HG02981 (cell line): Measurements from ENCODE around the gene ZNF319.
"Not testable (repeated sequence)": the region's sequence is repeated elsewhere in the genome, so short reads cannot be mapped to it uniquely, and the experiment has no call there.

Experiments used
- ATAC-seq: cut with Tn5 transposase; IDR thresholded peaks from one replicate; pipeline ENCODE4 v1.9.1; 2021; ENCODE audit warnings: mild to moderate bottlenecking, moderate library complexity; ENCODE audit not compliant: unreplicated experiment

Gene ZNF319

GRCh38 chr16:57979006-57979585 is 21.4 kb downstream of the ZNF319 start:
- ATAC-seq, result no peak

- not testable (repeated sequence) for ATAC-seq
These were observed 22.4 kb downstream of the ZNF319 start for GRCh38 chr16:57978070-57978465.

GRCh38 chr16:57977418-57978069 is 22.9 kb downstream of the ZNF319 start:
- ATAC-seq, result no peak

DNA sequence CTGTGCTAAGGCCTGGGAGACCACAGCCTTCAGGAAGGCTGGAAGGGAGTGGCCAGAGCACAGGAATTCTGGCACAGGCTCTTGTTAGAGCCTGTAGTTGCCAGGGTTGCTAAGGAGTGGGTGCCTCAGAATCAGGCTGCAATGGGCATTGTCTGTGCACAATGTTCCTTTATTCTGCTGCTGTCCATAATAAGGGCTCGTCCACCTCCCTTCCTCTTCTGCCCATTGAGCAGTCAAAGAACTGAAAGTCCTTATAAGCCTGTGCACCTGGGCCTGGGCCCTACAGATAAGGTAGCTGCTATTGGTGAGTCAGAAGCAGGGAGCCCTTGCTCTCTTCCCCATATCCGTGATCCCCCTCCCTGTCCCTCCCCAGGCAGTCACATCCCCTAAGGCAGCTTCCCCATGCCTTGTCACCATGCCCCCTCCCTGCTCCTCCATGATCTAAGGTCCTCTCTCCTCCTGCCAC is 24.1 kb downstream of the ZNF319 start:
- ATAC-seq, result no peak

- no peak for ATAC-seq
These were observed 28.2 kb downstream of the ZNF319 start for GRCh38 chr16:57972306-57972705.

GRCh38 chr16:57971848-57972247 is 28.6 kb downstream of the ZNF319 start:
- no peak for ATAC-seq

DNA sequence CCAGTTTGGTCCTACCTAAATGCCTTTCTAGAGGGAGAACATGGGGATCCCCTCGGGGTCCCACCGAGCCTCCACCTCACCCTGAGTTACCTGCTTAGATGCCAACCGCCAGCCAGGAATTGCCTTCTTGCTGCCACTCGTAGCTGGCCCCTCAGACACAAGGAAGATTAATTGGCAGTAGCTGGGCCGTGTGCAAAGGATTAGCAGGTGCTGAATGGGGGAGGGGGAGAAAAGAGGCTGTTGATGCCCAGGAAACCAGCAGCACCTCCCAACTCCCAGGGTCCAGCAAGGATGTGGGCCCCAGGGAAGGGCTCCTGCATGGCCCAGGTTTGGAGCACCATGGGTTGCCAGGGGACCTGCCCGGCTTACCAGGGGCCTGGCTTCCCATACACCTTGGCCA is 29.5 kb downstream of the ZNF319 start, which contains the start of gene CNGB1:
CNGB1 (minus strand) TSS at position 159 of the 400 bp plus-strand sequence. CDS start 3,842 bp downstream, outside the sequence.
- no peak for ATAC-seq

DNA sequence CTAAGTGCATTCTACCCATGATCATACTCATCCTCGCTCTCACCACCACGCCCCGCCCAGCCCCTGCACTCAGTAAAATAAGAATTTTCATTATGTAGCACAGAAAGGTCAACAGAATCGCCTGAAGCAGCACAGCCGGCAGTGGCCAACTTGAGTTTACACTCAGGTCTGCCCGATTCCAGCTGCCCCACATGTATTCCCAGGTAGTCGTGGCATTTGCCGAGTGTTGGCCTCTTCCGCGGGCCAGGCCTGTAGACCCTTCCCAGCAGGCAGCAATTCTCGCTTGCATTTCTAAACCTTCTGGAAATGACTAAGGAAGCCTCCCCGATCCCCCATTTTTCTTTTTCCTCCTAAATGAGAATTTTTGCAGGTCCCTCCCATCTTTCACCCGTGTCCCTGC is 30.2 kb downstream of the ZNF319 start:
- no peak for ATAC-seq

- ATAC-seq, result no peak
These were observed 30.9 kb downstream of the ZNF319 start for GRCh38 chr16:57969451-57970123.

DNA sequence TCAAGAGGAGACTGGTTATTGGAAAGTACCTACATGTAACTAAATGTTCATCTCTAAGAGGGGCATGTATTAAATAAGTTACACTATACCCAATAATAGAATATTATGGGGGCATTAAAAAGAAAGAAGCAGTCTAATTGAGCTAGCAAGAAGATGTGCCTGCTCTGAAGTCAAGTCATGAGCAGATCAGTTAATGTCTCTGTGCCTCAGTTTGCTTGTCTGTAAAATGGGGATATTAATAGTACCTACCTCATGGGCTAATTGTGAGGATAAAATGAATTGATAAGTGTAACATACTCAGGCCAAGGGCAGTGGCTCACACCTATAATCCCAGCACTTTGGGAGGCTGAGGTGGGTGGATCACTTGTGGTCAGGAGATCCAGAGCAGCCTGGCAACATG is 32.6 kb downstream of the ZNF319 start:
- ATAC-seq, result no peak

DNA sequence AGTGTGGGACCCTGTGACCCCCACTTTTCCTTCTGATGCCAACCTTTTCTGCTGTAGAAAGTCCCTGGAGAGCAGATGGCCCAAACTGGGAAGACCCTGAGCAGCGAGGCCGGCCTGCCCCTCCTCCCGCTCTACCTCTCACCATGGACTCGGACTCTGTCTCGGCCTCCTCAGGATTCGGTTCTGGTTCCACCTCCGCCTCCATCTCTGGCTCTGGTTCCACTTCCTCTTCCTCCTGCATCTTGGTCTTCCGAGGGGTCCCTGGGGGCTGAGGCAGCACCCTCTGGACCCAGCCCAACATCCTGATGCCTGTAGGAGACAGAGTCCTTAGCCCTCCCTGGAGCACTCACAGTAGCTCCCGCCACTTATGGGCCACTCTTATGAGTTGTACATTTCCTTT is 33.5 kb downstream of the ZNF319 start:
- no peak for ATAC-seq

- no peak for ATAC-seq
These were observed 34.2 kb downstream of the ZNF319 start for GRCh38 chr16:57966204-57966771.

GRCh38 chr16:57964157-57964700 is 36.2 kb downstream of the ZNF319 start:
- no peak for ATAC-seq

DNA sequence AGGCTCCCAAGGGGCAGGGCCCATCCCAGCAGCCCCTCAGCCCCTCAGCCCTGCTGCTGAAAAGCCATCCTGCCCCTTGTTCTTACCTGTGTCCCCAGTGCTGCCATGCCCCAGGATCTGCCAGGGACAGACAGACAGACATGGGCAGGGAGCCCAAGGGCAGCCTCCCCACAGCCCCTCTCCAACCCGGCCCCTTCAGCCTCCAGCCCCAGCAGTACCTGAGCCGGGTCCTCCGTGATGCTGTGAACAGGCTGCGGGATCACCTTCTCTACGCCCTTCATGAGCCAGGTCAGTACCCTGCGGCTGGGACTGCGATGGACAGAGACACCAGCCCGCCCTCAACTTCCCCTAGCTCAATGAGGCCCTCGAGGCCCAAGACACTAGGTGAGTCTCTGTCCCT is 37.7 kb downstream of the ZNF319 start:
- no peak for ATAC-seq

GRCh38 chr16:57962046-57962445 is 38.4 kb downstream of the ZNF319 start:
- no peak for ATAC-seq

DNA sequence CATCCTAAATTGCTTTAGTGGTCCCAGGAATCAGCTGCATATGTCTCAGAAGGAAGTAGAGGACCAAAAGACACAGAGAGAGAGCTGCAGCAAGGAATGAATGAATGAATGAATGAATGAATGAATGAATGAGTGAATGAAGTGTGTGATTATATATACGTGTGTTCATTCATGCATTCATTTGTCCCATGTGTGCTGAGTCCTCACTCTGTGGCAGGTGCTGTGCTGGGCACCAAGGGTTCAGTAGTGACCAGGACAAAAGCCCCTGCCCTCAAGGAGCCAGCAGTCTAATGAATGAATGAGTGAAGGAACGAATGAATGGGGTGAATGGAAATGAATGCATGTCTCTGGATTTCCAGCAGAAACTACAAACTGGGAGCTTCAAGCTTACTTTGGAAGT is 38.9 kb downstream of the ZNF319 start:
- no peak for ATAC-seq

DNA sequence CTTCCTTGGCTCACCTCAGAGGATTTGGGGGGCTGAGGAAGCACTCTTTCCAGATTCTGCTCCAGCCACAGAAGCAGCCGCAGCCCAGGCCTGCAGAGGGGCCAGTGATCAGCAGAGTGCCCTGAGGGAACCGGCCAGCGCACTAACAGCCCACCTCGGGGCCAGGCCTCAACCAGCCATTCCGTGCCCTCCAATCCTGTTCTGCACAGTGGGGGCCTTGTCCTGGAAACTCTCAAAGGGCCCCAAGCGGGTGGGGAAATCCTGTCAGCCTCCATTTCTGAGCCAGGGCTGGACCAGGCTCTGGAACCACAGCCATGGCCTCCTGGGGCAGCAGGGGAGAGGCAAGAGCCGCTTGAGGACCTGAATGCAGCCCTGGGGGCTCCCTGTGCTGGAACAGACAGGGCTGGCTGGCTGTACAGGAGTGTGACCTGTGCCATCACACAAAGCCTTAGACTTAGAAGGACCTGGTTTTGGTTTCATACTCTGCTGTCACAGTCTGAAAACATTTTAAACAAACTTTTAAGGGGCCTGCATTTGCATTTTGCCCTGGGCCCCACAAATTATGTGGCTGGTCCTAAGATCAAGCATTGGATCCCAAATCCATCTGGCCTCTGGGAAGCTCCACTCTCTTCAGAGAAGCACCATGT is 39.5 kb downstream of the ZNF319 start:
- no peak for ATAC-seq

GRCh38 chr16:57960310-57960709 is 40.2 kb downstream of the ZNF319 start:
- no peak for ATAC-seq

DNA sequence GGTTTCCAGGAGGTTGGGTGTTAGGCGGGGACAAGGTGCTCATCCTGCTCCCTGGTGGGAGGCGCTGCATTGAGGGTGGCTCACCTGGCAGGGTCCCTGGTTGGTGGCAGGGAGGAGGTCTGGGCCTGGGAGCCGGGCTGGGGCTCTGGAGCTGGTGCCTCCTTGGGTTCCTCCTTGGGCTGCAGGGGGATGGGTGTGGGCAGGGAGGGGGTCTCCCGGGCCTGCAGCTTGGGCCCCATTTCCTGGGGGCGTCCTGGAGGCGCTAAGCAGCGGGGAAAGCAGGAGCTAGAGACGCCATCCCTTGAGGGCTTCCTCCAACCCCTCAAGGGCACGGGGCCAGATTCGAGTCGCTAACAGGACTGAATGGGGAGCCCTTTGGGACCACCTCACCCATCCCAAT is 40.7 kb downstream of the ZNF319 start:
- no peak for ATAC-seq

- ATAC-seq, result no peak
These were observed 41.4 kb downstream of the ZNF319 start for GRCh38 chr16:57959121-57959520.

DNA sequence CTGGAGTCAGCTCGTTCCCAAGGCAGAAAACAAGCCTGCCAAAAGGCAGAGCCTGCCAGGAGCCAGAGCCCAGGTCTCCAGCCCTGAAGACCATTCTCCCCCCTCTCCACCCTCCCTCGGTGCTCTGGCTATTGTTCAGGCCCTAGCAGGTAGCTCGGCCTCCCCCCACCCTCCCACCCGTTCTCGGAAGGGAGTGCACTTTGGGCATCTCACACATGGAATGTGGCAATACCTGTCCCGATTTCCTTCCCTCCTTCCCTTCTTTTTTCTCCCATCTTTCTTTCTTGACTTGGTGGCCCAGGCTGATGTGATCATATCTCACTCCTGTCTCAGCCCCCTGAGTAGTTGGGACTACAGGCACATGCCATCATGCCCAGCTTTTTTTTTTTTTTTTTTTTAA is 41.9 kb downstream of the ZNF319 start:
- ATAC-seq, result no peak
